Measurements from ENCODE around the gene PKM. TPM values are rescaled to one million over a fixed set of nuclear protein-coding genes. Genes with fewer than 3 reads are reported as not detected.

The PKM gene
- total RNA-seq, 4 donors from 2014 or later = 259 to 431 (median 291) TPM

DNA sequence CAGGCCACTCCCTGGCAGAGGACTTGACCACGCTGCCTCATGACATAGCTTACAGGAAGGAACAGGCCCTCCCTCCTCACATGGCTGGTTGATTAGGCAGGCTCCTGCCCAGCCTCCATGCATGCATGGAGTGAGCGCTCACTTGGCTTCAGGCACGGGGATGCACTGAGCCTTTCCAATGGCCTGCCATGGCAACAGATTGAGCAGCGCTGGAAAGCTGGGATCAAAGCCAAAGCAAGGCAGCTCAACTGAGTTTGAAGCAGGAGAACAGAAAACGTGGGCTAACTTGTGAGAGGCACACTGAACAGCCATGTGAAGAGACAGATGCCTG, 27.5 kb downstream of the PKM start:
- H3K27ac ChIP-seq = peak overlapping the region in 2 of 4 donors; percentile 19 to 31
- peaks cover 0 to 77% (median 35%) of the 10 kb centered on the region in 4 donors for H3K36me3 ChIP-seq
- WGBS, 2 donors (ENCODE audit: low coverage in 1 of 2) = 20 to 61% methylated on average over 1 to 5 of the region's 5 CpGs
- H3K27me3 ChIP-seq = no peaks in the 10 kb centered on the region
- H3K4me3 ChIP-seq = no peak overlapping the region
- H3K9me3 ChIP-seq = no peaks in the 10 kb centered on the region
- in situ Hi-C loops (cut with MboI; ENCODE audit: low pct_ligation_motif_present in 1 of 4, low pct_unique_long_range_greater_than_20kb in 1 of 4, low sequenced_read_pairs in 3 of 4) (loop anchor here in 1 of 4 donors (10.0 kb wide), 1 partner anchor 71 kb away; the partner anchor contains the start of gene PARP6), intact Hi-C loops (cut with DNase I; ENCODE audit: low total_unique reads) (no loop called here)
- no peak for DNase-seq
- TF ChIP-seq, protein P1, sequence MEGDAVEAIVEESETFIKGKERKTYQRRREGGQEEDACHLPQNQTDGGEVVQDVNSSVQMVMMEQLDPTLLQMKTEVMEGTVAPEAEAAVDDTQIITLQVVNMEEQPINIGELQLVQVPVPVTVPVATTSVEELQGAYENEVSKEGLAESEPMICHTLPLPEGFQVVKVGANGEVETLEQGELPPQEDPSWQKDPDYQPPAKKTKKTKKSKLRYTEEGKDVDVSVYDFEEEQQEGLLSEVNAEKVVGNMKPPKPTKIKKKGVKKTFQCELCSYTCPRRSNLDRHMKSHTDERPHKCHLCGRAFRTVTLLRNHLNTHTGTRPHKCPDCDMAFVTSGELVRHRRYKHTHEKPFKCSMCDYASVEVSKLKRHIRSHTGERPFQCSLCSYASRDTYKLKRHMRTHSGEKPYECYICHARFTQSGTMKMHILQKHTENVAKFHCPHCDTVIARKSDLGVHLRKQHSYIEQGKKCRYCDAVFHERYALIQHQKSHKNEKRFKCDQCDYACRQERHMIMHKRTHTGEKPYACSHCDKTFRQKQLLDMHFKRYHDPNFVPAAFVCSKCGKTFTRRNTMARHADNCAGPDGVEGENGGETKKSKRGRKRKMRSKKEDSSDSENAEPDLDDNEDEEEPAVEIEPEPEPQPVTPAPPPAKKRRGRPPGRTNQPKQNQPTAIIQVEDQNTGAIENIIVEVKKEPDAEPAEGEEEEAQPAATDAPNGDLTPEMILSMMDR (IDR thresholded peaks at IDR 0.05) = no peak
- TF ChIP-seq EP300 (IDR thresholded peaks at IDR 0.05; ENCODE audit: low read depth) (no peak), POLR2A (IDR thresholded peaks at IDR 0.05) (no peak), POLR2AphosphoS5 (IDR thresholded peaks at IDR 0.05) (no peak)
- H3K4me1 ChIP-seq = peaks cover 0 to 13% (median 2%) of the 10 kb centered on the region in 4 donors

DNA sequence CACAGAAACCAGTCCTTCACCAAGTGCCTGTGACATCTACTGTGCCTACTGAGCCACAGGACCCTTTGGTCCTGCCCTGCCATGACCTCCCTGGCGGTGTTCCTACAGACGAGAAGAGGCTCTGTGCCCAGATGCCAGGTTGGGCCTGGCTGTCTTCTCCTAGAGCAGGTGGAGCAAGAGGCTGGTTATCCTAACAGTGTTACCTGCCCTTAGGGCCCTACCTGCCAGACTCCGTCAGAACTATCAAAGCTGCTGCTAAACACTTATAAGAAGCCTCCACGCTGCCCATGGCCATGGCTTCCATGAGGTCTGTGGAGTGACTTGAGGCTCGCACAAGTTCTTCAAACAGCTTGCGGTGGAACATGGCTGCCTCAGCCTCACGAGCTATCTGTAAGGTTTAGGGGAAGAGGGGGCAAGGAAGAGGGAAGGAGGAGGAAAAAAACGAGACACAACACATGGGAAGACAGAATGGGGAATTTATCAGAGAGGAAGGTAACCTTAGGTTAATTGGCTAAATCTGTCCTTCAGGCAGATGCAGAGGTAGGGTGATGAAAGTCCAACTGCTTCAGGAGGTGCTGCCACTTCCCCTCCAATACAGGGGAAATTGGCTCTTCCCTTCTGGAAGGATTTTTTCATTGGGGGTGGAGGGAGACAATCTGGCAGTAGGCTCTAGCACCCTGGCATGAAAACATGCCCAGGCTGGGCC, 28.0 kb downstream of the PKM start:
- peaks cover under 1% of the 10 kb centered on the region for H3K27me3 ChIP-seq
- intact Hi-C loops (cut with DNase I; ENCODE audit: low total_unique reads) (no loop called here), in situ Hi-C loops (cut with MboI; ENCODE audit: low pct_ligation_motif_present in 1 of 4, low pct_unique_long_range_greater_than_20kb in 1 of 4, low sequenced_read_pairs in 3 of 4) (loop anchor here in 1 of 4 donors (10.0 kb wide), 1 partner anchor 72 kb away; the partner anchor contains the start of gene PARP6)
- H3K4me3 ChIP-seq = no peak overlapping the region
- TF ChIP-seq, protein P1 (IDR thresholded peaks at IDR 0.05) = no peak
- no peak for TF ChIP-seq POLR2AphosphoS5 (IDR thresholded peaks at IDR 0.05)
- TF ChIP-seq POLR2A (IDR thresholded peaks at IDR 0.05) = no peak
- no peak for TF ChIP-seq EP300 (IDR thresholded peaks at IDR 0.05; ENCODE audit: low read depth)
- WGBS, 2 donors (ENCODE audit: low coverage in 1 of 2) = 85 to 91% methylated on average over 5 to 8 of the region's 8 CpGs
- no peak for DNase-seq
- H3K9me3 ChIP-seq = no peaks in the 10 kb centered on the region
- peaks cover 0 to 13% (median 2%) of the 10 kb centered on the region in 4 donors for H3K4me1 ChIP-seq
- H3K27ac ChIP-seq = peak overlapping the region in 3 of 4 donors; percentile 8 to 31 (median 19)
- peaks cover 0 to 72% (median 33%) of the 10 kb centered on the region in 4 donors for H3K36me3 ChIP-seq

DNA sequence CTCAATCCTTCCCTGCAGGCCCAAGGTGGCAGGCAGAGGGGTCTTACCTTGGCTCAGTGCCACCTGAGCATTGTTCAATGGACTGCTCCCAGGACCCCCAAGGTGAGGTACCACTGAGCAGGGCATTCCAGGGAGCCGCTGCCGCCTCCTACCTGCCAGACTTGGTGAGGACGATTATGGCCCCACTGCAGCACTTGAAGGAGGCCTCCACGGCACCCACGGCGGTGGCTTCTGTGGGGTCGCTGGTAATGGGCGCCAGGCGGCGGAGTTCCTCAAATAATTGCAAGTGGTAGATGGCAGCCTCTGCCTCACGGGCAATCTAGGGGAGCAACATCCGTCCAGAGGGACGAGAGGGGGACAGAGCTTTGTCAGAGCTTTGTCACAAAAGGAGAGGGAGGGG, 28.7 kb downstream of the PKM start:
- no peak for DNase-seq
- Histone ChIP-seq H3K9me3 (no peaks in the 10 kb centered on the region), H3K27ac (no peak overlapping the region), H3K27me3 (peaks cover 7% of the 10 kb centered on the region), H3K4me3 (no peak overlapping the region), H3K4me1 (peaks cover 0 to 13% (median 2%) of the 10 kb centered on the region in 4 donors), H3K36me3 (peaks cover 0 to 65% (median 29%) of the 10 kb centered on the region in 4 donors)
- in situ Hi-C loops (cut with MboI; ENCODE audit: low pct_ligation_motif_present in 1 of 4, low pct_unique_long_range_greater_than_20kb in 1 of 4, low sequenced_read_pairs in 3 of 4) (loop anchor here in 1 of 4 donors (10.0 kb wide), 1 partner anchor 72 kb away; the partner anchor contains the start of gene PARP6), intact Hi-C loops (cut with DNase I; ENCODE audit: low total_unique reads) (no loop called here)
- no peak for TF ChIP-seq POLR2AphosphoS5 (IDR thresholded peaks at IDR 0.05)
- TF ChIP-seq, protein P1 (IDR thresholded peaks at IDR 0.05) = no peak
- TF ChIP-seq EP300 (IDR thresholded peaks at IDR 0.05; ENCODE audit: low read depth) = no peak
- no peak for TF ChIP-seq POLR2A (IDR thresholded peaks at IDR 0.05)
- WGBS, 2 donors (ENCODE audit: low coverage in 1 of 2) = 94% methylated on average over 13 of the region's 13 CpGs; no CpG with 5 or more reads in 1 of the 2 donors

DNA sequence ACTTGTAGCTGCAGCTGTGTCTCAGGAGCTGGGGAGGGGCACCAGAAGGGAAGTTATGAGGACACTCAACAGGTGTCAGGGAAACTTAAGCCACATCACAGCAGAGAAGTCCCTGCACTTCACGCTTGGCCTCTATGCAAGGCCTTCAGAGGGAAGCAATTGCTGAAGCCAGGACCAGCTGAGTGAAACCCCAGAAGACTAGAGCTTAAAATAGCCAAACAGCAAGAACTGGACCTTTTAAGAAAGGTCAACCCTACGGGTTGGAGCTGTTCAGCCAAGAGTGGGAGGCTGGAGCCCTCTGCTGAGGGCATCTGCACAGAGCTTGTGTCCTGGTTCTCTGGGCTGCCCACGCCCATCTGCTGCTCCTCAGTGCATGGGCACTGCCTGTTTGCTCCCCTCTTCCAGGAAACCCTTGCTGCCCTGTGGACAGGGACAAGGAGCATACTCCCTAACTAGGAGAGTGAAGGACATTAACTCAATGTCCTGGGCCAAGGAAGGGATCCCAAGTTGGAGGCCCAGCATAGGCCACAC, 29.5 kb downstream of the PKM start:
- no peak for DNase-seq
- 83% methylated on average over 3 of the region's 3 CpGs; no CpG with 5 or more reads in 1 of the 2 donors for WGBS, 2 donors (ENCODE audit: low coverage in 1 of 2)
- TF ChIP-seq POLR2AphosphoS5 (IDR thresholded peaks at IDR 0.05) (no peak), POLR2A (IDR thresholded peaks at IDR 0.05) (no peak), EP300 (IDR thresholded peaks at IDR 0.05; ENCODE audit: low read depth) (no peak)
- TF ChIP-seq, protein P1 (IDR thresholded peaks at IDR 0.05) = no peak
- H3K27ac ChIP-seq = no peak overlapping the region
- no peaks in the 10 kb centered on the region for H3K9me3 ChIP-seq
- H3K36me3 ChIP-seq = peaks cover 0 to 57% (median 25%) of the 10 kb centered on the region in 4 donors
- H3K27me3 ChIP-seq = peaks cover 16% of the 10 kb centered on the region
- in situ Hi-C loops (cut with MboI; ENCODE audit: low pct_ligation_motif_present in 1 of 4, low pct_unique_long_range_greater_than_20kb in 1 of 4, low sequenced_read_pairs in 3 of 4) (loop anchor here in 1 of 4 donors (10.0 kb wide), 1 partner anchor 73 kb away; the partner anchor contains the start of gene PARP6), intact Hi-C loops (cut with DNase I; ENCODE audit: low total_unique reads) (loop anchor here (2.0 kb wide), 1 partner anchor 85 kb away; no protein-coding TSS in a partner anchor)
- H3K4me1 ChIP-seq = peaks cover 0 to 19% (median 5%) of the 10 kb centered on the region in 4 donors
- H3K4me3 ChIP-seq = no peak overlapping the region

All from transverse colon (tissue), 4 donors.